K562 (cell line): ENCODE results near the gene DNAH8. TPM values are rescaled to one million over a fixed set of nuclear protein-coding genes. Genes with fewer than 3 reads are reported as not detected.

ENCODE experiments used
- CEBPG ChIP-seq, 3 experiments: fragments of 200-800 bp in 1 of 3; sonication (Bioruptor generic) in 1 of 3; sonication (generic) in 1 of 3; formaldehyde crosslinking in 1 of 3; IDR thresholded peaks in 2 of 3; conservative IDR thresholded peaks in 1 of 3; 2 replicates each; pipeline versions ENCODE4 v1.6.1 to v1.8.0; 2016 to 2022; ENCODE audit warnings: missing compliant biosample characterization in 2 of 3, missing genetic modification characterization in 2 of 3, mild to moderate bottlenecking in 1 of 3, missing genetic modification reagents in 1 of 3
- CGGBP1 ChIP-seq: fragments of 250-450 bp; sonication (Bioruptor Pico); IDR thresholded peaks from 2 replicates; pipeline ENCODE4 v1.9.0; 2021; ENCODE audit warnings: mild to moderate bottlenecking
- CSDE1 ChIP-seq, 2 experiments: fragments of 450-650 bp; IDR thresholded peaks; 2 replicates each; pipeline ENCODE4 v1.6.1; 2016; ENCODE audit warnings: mild to moderate bottlenecking in 1 of 2
- MIER1 ChIP-seq: fragments of 450-650 bp; IDR thresholded peaks from 2 replicates; pipeline ENCODE4 v1.6.1; 2016; ENCODE audit warnings: antibody characterized with exemption, mild to moderate bottlenecking, low read depth
- MTF1 ChIP-seq: fragments of 250-450 bp; sonication (Bioruptor Pico); IDR thresholded peaks from 2 replicates; pipeline ENCODE4 v1.9.0; 2021; ENCODE audit warnings: moderate library complexity, mild to moderate bottlenecking, inconsistent platforms, borderline replicate concordance
- NFE2L1 ChIP-seq: fragments of 450-650 bp; IDR thresholded peaks from 2 replicates; pipeline ENCODE4 v1.6.1; 2016; ENCODE audit warnings: missing genetic modification characterization, low read depth, mild to moderate bottlenecking, missing compliant biosample characterization, moderate library complexity, borderline replicate concordance
- POLR2H ChIP-seq: IDR thresholded peaks from 2 replicates; pipeline ENCODE4 v1.6.1; 2016; ENCODE audit warnings: missing genetic modification characterization, low read depth, mild to moderate bottlenecking, control low read depth, missing compliant biosample characterization, moderate library complexity
- POU5F1 ChIP-seq: fragments of 150-350 bp; IDR thresholded peaks from 2 replicates; pipeline ENCODE4 v1.6.1; 2014; ENCODE audit warnings: borderline replicate concordance, low read length, low read depth, mild to moderate bottlenecking; ENCODE audit not compliant: partially characterized antibody
- PTRF ChIP-seq: fragments of 450-650 bp; IDR thresholded peaks from 2 replicates; pipeline ENCODE4 v1.6.1; 2016; ENCODE audit warnings: mild to moderate bottlenecking, missing genetic modification characterization, missing compliant biosample characterization
- RUNX1 ChIP-seq: sonication (generic); IDR thresholded peaks from 2 replicates; pipeline ENCODE4 v1.6.1; 2016; ENCODE audit warnings: antibody characterized with exemption, low read depth
- TEAD4 ChIP-seq, 2 experiments: sonication (generic) in 1 of 2; formaldehyde crosslinking in 1 of 2; IDR thresholded peaks; 2 replicates each; pipeline versions ENCODE4 v1.6.1 to v1.8.0; 2012 to 2022; ENCODE audit warnings: borderline replicate concordance in 1 of 2, inconsistent platforms in 1 of 2, low read length in 1 of 2, mild to moderate bottlenecking in 1 of 2, missing genetic modification reagents in 1 of 2
- ZNF398 ChIP-seq: fragments of 250-450 bp; sonication (Bioruptor Pico); IDR thresholded peaks from 2 replicates; pipeline ENCODE4 v1.8.0; 2021; ENCODE audit warnings: moderate library complexity, mild to moderate bottlenecking, inconsistent platforms
- ZNF589 ChIP-seq: fragments of 200-800 bp; sonication (Bioruptor generic); IDR thresholded peaks from 2 replicates; pipeline ENCODE4 v1.6.1; 2016; ENCODE audit warnings: low read depth, missing genetic modification characterization, missing compliant biosample characterization
- ZNF740 ChIP-seq, 3 experiments: fragments of 200-800 bp in 1 of 3; sonication (Bioruptor generic) in 1 of 3; sonication (generic) in 1 of 3; formaldehyde crosslinking in 1 of 3; IDR thresholded peaks; 2 replicates each; pipeline versions ENCODE4 v1.6.1 to v1.8.0; 2016 to 2022; ENCODE audit warnings: mild to moderate bottlenecking in 2 of 3, missing compliant biosample characterization in 2 of 3, missing genetic modification characterization in 2 of 3, missing genetic modification reagents in 1 of 3
- polyA plus RNA-seq, 8 experiments: library from polyadenylated mRNA; depleted of rRNA in 4 of 8; stranded (reverse) in 5 of 8; unstranded in 3 of 8; fragments of >200 nt; fragmentation: Nextera tagmentation in 2 of 8; fragmentation: Illumina TruSeq in 1 of 8; extraction: Ambion mirVana in 2 of 8; extraction: Trizol in 1 of 8; gene quantifications; 2 replicates each; pipeline versions ENCODE4 v1.2.1 to v1.2.3, GENCODE V29; 2011 to 2014; ENCODE audit warnings: inconsistent platforms in 1 of 8, missing spikeins in 1 of 8
- total RNA-seq, 7 experiments: library from RNA; depleted of rRNA in 6 of 7; stranded (reverse); fragments of >200 nt in 6 of 7; fragmentation: Illumina TruSeq in 2 of 7; extraction: Trizol in 2 of 7; gene quantifications; 2 replicates each; pipeline versions ENCODE4 v1.2.1 to v1.2.3, GENCODE V29; 2011 to 2021; ENCODE audit warnings: low replicate concordance in 1 of 7
- TF ChIP-seq, protein P1 (sequence below): fragments of 250-450 bp; sonication (Bioruptor Pico); IDR thresholded peaks from 2 replicates; pipeline ENCODE4 v1.5.0; 2021; ENCODE audit warnings: mild to moderate bottlenecking, borderline replicate concordance
- TF ChIP-seq, protein P2 (sequence below): sonication (generic); formaldehyde crosslinking; IDR thresholded peaks from 2 replicates; pipeline ENCODE4 v1.8.0; 2023; ENCODE audit warnings: mild to moderate bottlenecking, missing genetic modification reagents

DNAH8 gene
- total and polyA plus RNA-seq, 9 of the 15 experiments (the other 6 are each of a cell fraction or from before 2014, with no cell fraction given): 1.2 to 4.2 (median 2.9) TPM

GRCh38 chr6:39037082-39037508 lies 322.0 kb downstream of the DNAH8 start (continued):
- TF ChIP-seq CGGBP1 (no peak), PTRF (tag) (no peak), NFE2L1 (tag) (no peak), MTF1 (no peak), ZNF398 (CRISPR knock-in tag) (no peak), CSDE1 (IDR thresholded peaks at IDR 0.05) (no peak), RUNX1 (peak; percentile 61; the same call in 1 of the 2 replicates), ZNF589 (no peak), MIER1 (no peak), ZNF740 (CRISPR knock-in tag; IDR thresholded peaks at IDR 0.05) (no peak), ZNF740 (tag; IDR thresholded peaks at IDR 0.05) (no peak), TEAD4 (IDR thresholded peaks at IDR 0.05; ENCODE audit: low read length) (peak; percentile 89), TEAD4 (CRISPR knock-in tag; IDR thresholded peaks at IDR 0.05; ENCODE audit: borderline replicate concordance) (no peak), POU5F1 (no peak), POLR2H (tag) (no peak), CEBPG (CRISPR knock-in tag; IDR thresholded peaks at IDR 0.05) (peak; percentile 52; the same call in 1 of the 2 replicates), CEBPG (tag; conservative IDR thresholded peaks at IDR 0.05 in 1 of 2, IDR thresholded peaks at IDR 0.05 in 1 of 2) (peak in 1 of 2 experiments; percentile 73; a peak in 2 of 4 replicates)
- TF ChIP-seq, protein P1, sequence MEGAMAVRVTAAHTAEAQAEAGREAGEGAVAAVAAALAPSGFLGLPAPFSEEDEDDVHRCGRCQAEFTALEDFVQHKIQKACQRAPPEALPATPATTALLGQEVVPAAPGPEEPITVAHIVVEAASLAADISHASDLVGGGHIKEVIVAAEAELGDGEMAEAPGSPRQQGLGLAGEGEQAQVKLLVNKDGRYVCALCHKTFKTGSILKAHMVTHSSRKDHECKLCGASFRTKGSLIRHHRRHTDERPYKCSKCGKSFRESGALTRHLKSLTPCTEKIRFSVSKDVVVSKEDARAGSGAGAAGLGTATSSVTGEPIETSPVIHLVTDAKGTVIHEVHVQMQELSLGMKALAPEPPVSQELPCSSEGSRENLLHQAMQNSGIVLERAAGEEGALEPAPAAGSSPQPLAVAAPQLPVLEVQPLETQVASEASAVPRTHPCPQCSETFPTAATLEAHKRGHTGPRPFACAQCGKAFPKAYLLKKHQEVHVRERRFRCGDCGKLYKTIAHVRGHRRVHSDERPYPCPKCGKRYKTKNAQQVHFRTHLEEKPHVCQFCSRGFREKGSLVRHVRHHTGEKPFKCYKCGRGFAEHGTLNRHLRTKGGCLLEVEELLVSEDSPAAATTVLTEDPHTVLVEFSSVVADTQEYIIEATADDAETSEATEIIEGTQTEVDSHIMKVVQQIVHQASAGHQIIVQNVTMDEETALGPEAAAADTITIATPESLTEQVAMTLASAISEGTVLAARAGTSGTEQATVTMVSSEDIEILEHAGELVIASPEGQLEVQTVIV (CRISPR knock-in tag): no peak
- TF ChIP-seq, protein P2, sequence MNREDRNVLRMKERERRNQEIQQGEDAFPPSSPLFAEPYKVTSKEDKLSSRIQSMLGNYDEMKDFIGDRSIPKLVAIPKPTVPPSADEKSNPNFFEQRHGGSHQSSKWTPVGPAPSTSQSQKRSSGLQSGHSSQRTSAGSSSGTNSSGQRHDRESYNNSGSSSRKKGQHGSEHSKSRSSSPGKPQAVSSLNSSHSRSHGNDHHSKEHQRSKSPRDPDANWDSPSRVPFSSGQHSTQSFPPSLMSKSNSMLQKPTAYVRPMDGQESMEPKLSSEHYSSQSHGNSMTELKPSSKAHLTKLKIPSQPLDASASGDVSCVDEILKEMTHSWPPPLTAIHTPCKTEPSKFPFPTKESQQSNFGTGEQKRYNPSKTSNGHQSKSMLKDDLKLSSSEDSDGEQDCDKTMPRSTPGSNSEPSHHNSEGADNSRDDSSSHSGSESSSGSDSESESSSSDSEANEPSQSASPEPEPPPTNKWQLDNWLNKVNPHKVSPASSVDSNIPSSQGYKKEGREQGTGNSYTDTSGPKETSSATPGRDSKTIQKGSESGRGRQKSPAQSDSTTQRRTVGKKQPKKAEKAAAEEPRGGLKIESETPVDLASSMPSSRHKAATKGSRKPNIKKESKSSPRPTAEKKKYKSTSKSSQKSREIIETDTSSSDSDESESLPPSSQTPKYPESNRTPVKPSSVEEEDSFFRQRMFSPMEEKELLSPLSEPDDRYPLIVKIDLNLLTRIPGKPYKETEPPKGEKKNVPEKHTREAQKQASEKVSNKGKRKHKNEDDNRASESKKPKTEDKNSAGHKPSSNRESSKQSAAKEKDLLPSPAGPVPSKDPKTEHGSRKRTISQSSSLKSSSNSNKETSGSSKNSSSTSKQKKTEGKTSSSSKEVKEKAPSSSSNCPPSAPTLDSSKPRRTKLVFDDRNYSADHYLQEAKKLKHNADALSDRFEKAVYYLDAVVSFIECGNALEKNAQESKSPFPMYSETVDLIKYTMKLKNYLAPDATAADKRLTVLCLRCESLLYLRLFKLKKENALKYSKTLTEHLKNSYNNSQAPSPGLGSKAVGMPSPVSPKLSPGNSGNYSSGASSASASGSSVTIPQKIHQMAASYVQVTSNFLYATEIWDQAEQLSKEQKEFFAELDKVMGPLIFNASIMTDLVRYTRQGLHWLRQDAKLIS: no peak
